Heart left ventricle (tissue), 16 donors: ENCODE results near the gene EMD. TPM values are rescaled to one million over a fixed set of nuclear protein-coding genes. Genes with fewer than 3 reads are reported as not detected.

Experiments
- ATAC-seq, 4 donors: fragments of 200-7000 bp; cut with Tn5 transposase; one replicate each; pipeline ENCODE4 v1.9.1; 2020 to 2022; ENCODE audit warnings: moderate library complexity in 4 of 4, mild to moderate bottlenecking in 3 of 4, moderate number of reproducible peaks in 1 of 4
- DNase-seq, 5 donors: peaks; one replicate each; pipeline ENCODE4 v3.0.0-alpha.2; 2020
- H3K27ac ChIP-seq, 12 donors: fragments of 200-600 bp; sonication (generic) in 4 of 12; one replicate each; pipeline versions ENCODE4 v1.5.0 to v1.8.0; 2016 to 2022; ENCODE audit warnings: mild to moderate bottlenecking in 2 of 12
- H3K27me3 ChIP-seq, 9 donors: fragments of 200-600 bp; sonication (generic) in 2 of 9; one replicate each; pipeline versions ENCODE4 v1.5.1 to v1.8.0; 2016 to 2022; ENCODE audit warnings: mild to moderate bottlenecking in 3 of 9
- H3K36me3 ChIP-seq, 9 donors: fragments of 200-600 bp; sonication (generic) in 2 of 9; one replicate each; pipeline versions ENCODE4 v1.5.0 to v1.8.0; 2018 to 2022; ENCODE audit warnings: mild to moderate bottlenecking in 2 of 9
- H3K4me1 ChIP-seq, 12 donors: fragments of 200-600 bp; sonication (generic) in 4 of 12; one replicate each; pipeline versions ENCODE4 v1.5.0 to v1.8.0; 2016 to 2022; ENCODE audit warnings: mild to moderate bottlenecking in 3 of 12
- H3K4me3 ChIP-seq, 12 donors: fragments of 200-600 bp; sonication (generic) in 4 of 12; one replicate each; pipeline versions ENCODE4 v1.5.0 to v1.8.0; 2017 to 2022; ENCODE audit warnings: mild to moderate bottlenecking in 9 of 12, moderate library complexity in 4 of 12
- H3K9me3 ChIP-seq, 12 donors: fragments of 200-600 bp; sonication (generic) in 4 of 12; one replicate each; pipeline versions ENCODE4 v1.5.0 to v1.8.0; 2016 to 2022; ENCODE audit warnings: mild to moderate bottlenecking in 1 of 12
- POLR2A ChIP-seq, 2 donors: fragments of 450-650 bp; IDR thresholded peaks; one replicate each; pipeline ENCODE4 v1.6.1; 2017; ENCODE audit warnings: antibody characterized with exemption in 2 of 2, mild to moderate bottlenecking in 2 of 2, moderate library complexity in 2 of 2
- WGBS, 4 donors: extraction: QIAGEN DNeasy Blood & Tissue Kit in 2 of 4; methylation state at CpG; one replicate each; pipeline versions ENCODE4 v1.1.5 to v1.1.7; 2013 to 2018; 5-methylcytosine and 5-hydroxymethylcytosine counted together
- intact Hi-C, 10 donors: fragments of 100-400 bp; cut with DNase I; formaldehyde crosslinking; loops; one replicate each; pipeline versions ENCODE4 v1.11.1 to v1.14.2; 2022
- polyA plus RNA-seq, 2 donors: library from polyadenylated mRNA; stranded (reverse); fragments of 200-250 nt; gene quantifications; one replicate each; pipeline ENCODE4 v1.2.3, GENCODE V29; 2013
- total RNA-seq, 9 donors: library from RNA; depleted of rRNA in 2 of 9; stranded (reverse); fragments of >200 nt in 2 of 9; fragmentation: NEBNext Ultra II Directional in 3 of 9; extraction: Animal tissue kit (Norgen Biotek cat#: 25700) in 3 of 9; gene quantifications; one replicate each; pipeline versions ENCODE4 v1.1.0 to v1.2.4, GENCODE V29; 2016 to 2023
- TF ChIP-seq, protein P1 (sequence below), 12 donors: fragments of 200-600 bp; sonication (generic) in 4 of 12; IDR thresholded peaks; one replicate each; pipeline versions ENCODE4 v1.5.0 to v1.8.0; 2018 to 2022; ENCODE audit warnings: antibody characterized with exemption in 12 of 12, mild to moderate bottlenecking in 5 of 12
- donor health status: ischemic (EF 13 %, LVEDD 7.1; RV severe dilation, severe dysfunction).
- donor health status: healthy with polysubstance abuse.
- donor health status: DM: no; HTN: yes; CAD: no.
- donor health status: DM: no; HTN: no; CAD: no.
- donor health status: ischemic (EF 25% LVEDD 6.9; RV normal size, moderate dysfunction).
- donor health status: ischemic (EF 25% LVEDD 5.7; RV mildly dilated, moderate dysfunction).
- donor health status: healthy.
- donor health status: DM: yes; HTN: yes; CAD: no.
- donor health status: ischemic (EF 35%, LVEDD 5.7; RV mildly dilated, moderate dysfunction).
- donor health status: nonischemic (EF 11% LVEDD 7.7; RV severe dilation, severe dysfunction).
- donor health status: DM: yes; HTN: yes; CAD: no.
- donor health status: PGD.
- donor health status: ischemic (EF 29% LVEDD 5.4; RV normal size, mild dysfunction).
- donor health status: nonischemic (EF 23%, LVEDD 6.1; RV moderate dilation, normal function).

Gene EMD
- total and polyA plus RNA-seq, 11 donors = 37.6 to 152 (median 53.8) TPM

DNA sequence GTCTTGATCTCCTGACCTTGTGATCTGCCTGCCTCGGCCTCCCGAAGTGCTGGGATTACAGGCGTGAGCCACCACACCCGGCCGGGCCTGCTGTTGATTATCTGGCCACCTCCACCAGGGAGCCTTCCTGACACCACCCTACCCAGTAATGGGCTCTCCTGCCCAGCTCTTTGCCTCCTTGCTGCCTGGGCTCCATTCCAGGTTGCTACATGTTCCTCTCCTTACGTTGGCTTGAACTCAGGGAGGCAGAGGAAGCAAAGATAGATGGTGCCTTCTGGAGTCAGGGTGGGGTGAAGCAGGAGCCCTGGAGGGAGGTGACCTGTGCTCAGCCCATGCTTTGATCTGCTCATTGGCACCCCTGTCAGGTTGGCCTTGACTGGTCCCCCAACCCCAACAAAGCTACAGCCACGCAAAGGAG lies 31.0 kb upstream of the EMD start:
- 61 to 79% (median 74%) methylated on average over 7 of the region's 7 CpGs for WGBS, 4 donors
- DNase-seq (peak in 3 of 5 donors; percentile 8 to 27 (median 26)), ATAC-seq (no peak)
- Histone ChIP-seq H3K36me3 (peaks cover 0 to 51% (median 46%) of the 10 kb centered on the region in 9 donors), H3K27me3 (no peaks in the 10 kb centered on the region), H3K9me3 (no peaks in the 10 kb centered on the region), H3K4me1 (peaks cover 0 to 19% (median 0%) of the 10 kb centered on the region in 12 donors), H3K27ac (peak overlapping the region in 2 of 12 donors; percentile 52 to 64), H3K4me3 (no peak overlapping the region)
- intact Hi-C loops = no loop called here
- TF ChIP-seq, protein P1, sequence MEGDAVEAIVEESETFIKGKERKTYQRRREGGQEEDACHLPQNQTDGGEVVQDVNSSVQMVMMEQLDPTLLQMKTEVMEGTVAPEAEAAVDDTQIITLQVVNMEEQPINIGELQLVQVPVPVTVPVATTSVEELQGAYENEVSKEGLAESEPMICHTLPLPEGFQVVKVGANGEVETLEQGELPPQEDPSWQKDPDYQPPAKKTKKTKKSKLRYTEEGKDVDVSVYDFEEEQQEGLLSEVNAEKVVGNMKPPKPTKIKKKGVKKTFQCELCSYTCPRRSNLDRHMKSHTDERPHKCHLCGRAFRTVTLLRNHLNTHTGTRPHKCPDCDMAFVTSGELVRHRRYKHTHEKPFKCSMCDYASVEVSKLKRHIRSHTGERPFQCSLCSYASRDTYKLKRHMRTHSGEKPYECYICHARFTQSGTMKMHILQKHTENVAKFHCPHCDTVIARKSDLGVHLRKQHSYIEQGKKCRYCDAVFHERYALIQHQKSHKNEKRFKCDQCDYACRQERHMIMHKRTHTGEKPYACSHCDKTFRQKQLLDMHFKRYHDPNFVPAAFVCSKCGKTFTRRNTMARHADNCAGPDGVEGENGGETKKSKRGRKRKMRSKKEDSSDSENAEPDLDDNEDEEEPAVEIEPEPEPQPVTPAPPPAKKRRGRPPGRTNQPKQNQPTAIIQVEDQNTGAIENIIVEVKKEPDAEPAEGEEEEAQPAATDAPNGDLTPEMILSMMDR (IDR thresholded peaks at IDR 0.05) = no peak
- TF ChIP-seq POLR2A (IDR thresholded peaks at IDR 0.05) = no peak

DNA sequence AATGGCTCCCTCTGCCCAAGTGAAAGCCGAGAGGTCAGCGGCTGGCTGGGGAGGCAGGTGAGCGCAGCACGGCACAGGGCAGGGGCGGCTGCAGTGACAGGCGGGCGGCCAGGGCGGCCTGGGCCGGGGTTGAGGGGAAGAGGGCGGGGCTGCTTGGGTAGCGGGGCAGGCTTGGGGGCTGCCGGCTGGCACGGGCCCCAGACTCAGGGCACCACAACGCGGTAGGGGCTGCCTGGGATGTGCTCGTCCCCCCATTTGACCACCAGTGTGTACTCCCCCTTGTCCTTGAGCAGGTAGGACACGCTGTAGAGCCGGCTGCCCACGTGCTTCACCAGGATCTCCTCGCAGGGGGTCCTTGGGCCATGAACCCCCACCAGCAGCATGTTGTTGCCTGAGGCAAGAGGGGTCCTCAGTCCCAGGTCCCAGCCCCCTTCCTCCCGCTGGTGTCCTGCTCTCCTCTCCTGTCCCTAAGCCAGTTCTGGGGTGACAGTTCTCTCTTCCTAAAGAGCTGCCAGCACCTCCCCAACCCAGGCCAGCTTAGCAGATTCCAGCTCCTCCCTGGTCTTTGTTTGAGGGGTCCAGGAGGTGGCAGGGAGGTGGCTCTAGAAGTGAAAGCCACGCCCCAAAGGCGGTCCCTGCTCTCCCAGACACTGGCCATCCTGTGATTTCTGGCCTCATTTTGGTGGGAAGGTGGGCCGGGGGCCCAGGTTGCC lies 30.3 kb upstream of the EMD start:
- WGBS, 4 donors = 82 to 90% (median 86%) methylated on average over 19 to 24 of the region's 24 CpGs
- Histone ChIP-seq H3K27ac (peak overlapping the region in 2 of 12 donors; percentile 52 to 64), H3K9me3 (no peaks in the 10 kb centered on the region), H3K36me3 (peaks cover 0 to 58% (median 53%) of the 10 kb centered on the region in 9 donors), H3K27me3 (no peaks in the 10 kb centered on the region), H3K4me1 (peaks cover 0 to 19% (median 0%) of the 10 kb centered on the region in 12 donors), H3K4me3 (no peak overlapping the region)
- ATAC-seq = no peak
- DNase-seq = peak in 3 of 5 donors; percentile 6 to 27 (median 26)
- intact Hi-C loops = no loop called here
- TF ChIP-seq, protein P1 (IDR thresholded peaks at IDR 0.05) = no peak
- TF ChIP-seq POLR2A (IDR thresholded peaks at IDR 0.05) = no peak

DNA sequence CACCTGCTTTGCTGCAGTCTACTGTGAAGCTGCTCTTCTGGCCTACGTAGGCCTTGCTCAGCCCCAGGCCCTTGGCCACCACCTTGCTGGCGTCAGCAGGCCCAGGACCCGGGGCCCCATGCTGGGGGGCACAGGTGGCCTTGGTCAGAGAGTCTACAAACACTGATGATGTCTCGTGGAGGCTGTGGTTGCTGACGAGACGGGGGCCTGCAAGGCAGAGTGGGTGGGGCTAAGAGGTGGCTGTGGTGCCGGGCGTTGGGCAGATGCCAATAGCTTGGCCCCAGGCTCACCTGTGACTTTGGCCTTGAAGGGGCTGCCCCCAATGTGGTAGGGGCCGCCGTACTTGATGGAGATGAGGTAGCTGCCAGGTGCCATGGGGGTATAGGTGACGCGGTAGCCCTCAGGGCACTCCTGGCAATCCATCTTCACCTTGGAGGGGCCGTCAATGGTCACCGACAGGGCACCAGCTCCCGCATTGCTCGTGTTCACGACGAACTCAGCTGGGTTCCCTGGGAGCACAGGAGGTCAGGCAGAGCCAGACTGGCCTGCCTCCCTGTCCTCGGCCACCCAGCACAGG lies 29.6 kb upstream of the EMD start:
- WGBS, 4 donors = 59 to 73% (median 65%) methylated on average over 8 to 19 of the region's 19 CpGs
- H3K27ac ChIP-seq = peak overlapping the region in 2 of 12 donors; percentile 22 to 64
- peaks cover 0 to 19% (median 0%) of the 10 kb centered on the region in 12 donors for H3K4me1 ChIP-seq
- intact Hi-C loops = no loop called here
- no peak overlapping the region for H3K4me3 ChIP-seq
- H3K9me3 ChIP-seq = no peaks in the 10 kb centered on the region
- peaks cover 0 to 64% (median 60%) of the 10 kb centered on the region in 9 donors for H3K36me3 ChIP-seq
- H3K27me3 ChIP-seq = no peaks in the 10 kb centered on the region
- ATAC-seq (no peak), DNase-seq (peak in 1 of 5 donors; percentile 32)
- TF ChIP-seq, protein P1 (IDR thresholded peaks at IDR 0.05) = no peak
- TF ChIP-seq POLR2A (IDR thresholded peaks at IDR 0.05) = no peak

DNA sequence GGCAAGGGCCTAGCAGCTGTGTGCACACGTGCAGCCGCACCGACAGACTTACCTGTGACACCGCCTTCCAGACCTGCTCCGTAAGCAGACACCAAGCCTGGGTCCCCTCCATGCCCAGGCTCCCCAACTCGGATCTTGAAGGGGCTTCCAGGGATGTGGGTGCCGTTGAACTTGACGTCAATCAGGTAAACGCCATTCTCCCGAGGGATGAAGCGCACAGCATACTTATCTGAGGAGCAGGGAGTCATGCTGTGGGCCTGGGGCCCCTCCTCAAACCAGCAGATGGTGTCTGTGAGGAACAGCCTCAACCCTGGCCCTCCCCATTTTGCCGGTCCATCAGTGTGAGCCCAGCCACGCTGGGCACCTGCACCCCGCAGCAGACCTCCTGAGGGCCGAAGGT lies 29.1 kb upstream of the EMD start:
- DNase-seq (no peak), ATAC-seq (no peak)
- Histone ChIP-seq H3K4me3 (no peak overlapping the region), H3K27me3 (no peaks in the 10 kb centered on the region), H3K36me3 (peaks cover 0 to 70% (median 65%) of the 10 kb centered on the region in 9 donors), H3K27ac (peak overlapping the region in 1 of 12 donors; percentile 76), H3K4me1 (peaks cover 0 to 19% (median 0%) of the 10 kb centered on the region in 12 donors), H3K9me3 (no peaks in the 10 kb centered on the region)
- intact Hi-C loops = no loop called here
- WGBS, 4 donors = 74 to 82% (median 78%) methylated on average over 11 to 15 of the region's 15 CpGs
- TF ChIP-seq, protein P1 (IDR thresholded peaks at IDR 0.05) = no peak
- no peak for TF ChIP-seq POLR2A (IDR thresholded peaks at IDR 0.05)
